K562 (cell line): ENCODE data around the gene SIMC1. TPM values are rescaled to one million over a fixed set of nuclear protein-coding genes. Genes with fewer than 3 reads are reported as not detected.

Source experiments
- CHCHD3 ChIP-seq: fragments of 250-450 bp; sonication (Bioruptor Pico); IDR thresholded peaks from 2 replicates; pipeline ENCODE4 v2.1.2; 2022; ENCODE audit warnings: mild to moderate bottlenecking
- CREB1 ChIP-seq, 2 experiments: sonication (generic) in 1 of 2; formaldehyde crosslinking in 1 of 2; IDR thresholded peaks; 2 replicates each; pipeline versions ENCODE4 v1.6.1 to v1.8.0; 2012 to 2022; ENCODE audit warnings: inconsistent platforms in 1 of 2, mild to moderate bottlenecking in 1 of 2, missing genetic modification reagents in 1 of 2, moderate library complexity in 1 of 2
- FUS ChIP-seq: fragments of 200-400 bp; formaldehyde crosslinking; optimal IDR thresholded peaks from 2 replicates; pipeline ENCODE3; 2017; ENCODE audit warnings: low read depth, low read length
- HMBOX1 ChIP-seq: sonication (generic); IDR thresholded peaks from 2 replicates; pipeline ENCODE4 v1.6.1; 2016
- KAT2B ChIP-seq: IDR thresholded peaks from one replicate; pipeline ENCODE4 v1.6.1; 2012; ENCODE audit warnings: low read depth, mild to moderate bottlenecking, control low read depth, inconsistent platforms, low read length, moderate library complexity
- KDM2B ChIP-seq: fragments of 250-450 bp; sonication (Bioruptor Pico); IDR thresholded peaks from 2 replicates; pipeline ENCODE4 v1.8.0; 2021; ENCODE audit warnings: mild to moderate bottlenecking, moderate library complexity
- KLF1 ChIP-seq: fragments of 450-650 bp; IDR thresholded peaks from 2 replicates; pipeline ENCODE4 v1.6.1; 2016; ENCODE audit warnings: missing genetic modification characterization, missing compliant biosample characterization
- MCM5 ChIP-seq: fragments of 450-650 bp; IDR thresholded peaks from 2 replicates; pipeline ENCODE4 v1.6.1; 2016; ENCODE audit warnings: low read depth
- NFRKB ChIP-seq: fragments of 450-650 bp; IDR thresholded peaks from 2 replicates; pipeline ENCODE4 v1.6.1; 2016; ENCODE audit warnings: low read depth
- PKNOX1 ChIP-seq: fragments of 450-650 bp; IDR thresholded peaks from 2 replicates; pipeline ENCODE4 v1.6.1; 2016
- RREB1 ChIP-seq: fragments of 250-450 bp; sonication (Bioruptor Pico); IDR thresholded peaks from 2 replicates; pipeline ENCODE4 v1.4.0; 2020
- SRF ChIP-seq, 2 experiments: fragments of 250-450, 450-650 bp in 1 of 2; sonication (Bioruptor Pico) in 1 of 2; sonication (generic) in 1 of 2; formaldehyde crosslinking; IDR thresholded peaks; 2 replicates each; pipeline versions ENCODE4 v1.5.0 to v1.5.1; 2020 to 2022; ENCODE audit warnings: mild to moderate bottlenecking in 1 of 2, missing genetic modification reagents in 1 of 2
- ZC3H11A ChIP-seq: IDR thresholded peaks from 2 replicates; pipeline ENCODE4 v1.6.1; 2012; ENCODE audit warnings: low read depth, low read length, improper control_type of control experiment
- ZEB2 ChIP-seq: fragments of 450-650 bp; IDR thresholded peaks from 2 replicates; pipeline ENCODE4 v1.6.1; 2016
- ZNF316 ChIP-seq: fragments of 450-650 bp; IDR thresholded peaks from 2 replicates; pipeline ENCODE4 v1.6.1; 2016
- ZNF398 ChIP-seq: fragments of 250-450 bp; sonication (Bioruptor Pico); IDR thresholded peaks from 2 replicates; pipeline ENCODE4 v1.8.0; 2021; ENCODE audit warnings: moderate library complexity, mild to moderate bottlenecking, inconsistent platforms
- ZNF408 ChIP-seq: fragments of 250-450 bp; sonication (Bioruptor Pico); IDR thresholded peaks from 2 replicates; pipeline ENCODE4 v1.4.0; 2020; ENCODE audit warnings: low read depth, mild to moderate bottlenecking, moderate library complexity
- ZNF668 ChIP-seq: fragments of 250-450 bp; sonication (Bioruptor Pico); IDR thresholded peaks from 2 replicates; pipeline ENCODE4 v1.8.0; 2022; ENCODE audit warnings: mild to moderate bottlenecking, inconsistent platforms
- ZNF764 ChIP-seq: fragments of 250-450 bp; sonication (Bioruptor Pico); IDR thresholded peaks from 2 replicates; pipeline ENCODE4 v1.4.0; 2020; ENCODE audit warnings: low read depth, mild to moderate bottlenecking, moderate library complexity
- polyA plus RNA-seq, 8 experiments: library from polyadenylated mRNA; depleted of rRNA in 4 of 8; stranded (reverse) in 5 of 8; unstranded in 3 of 8; fragments of >200 nt; fragmentation: Nextera tagmentation in 2 of 8; fragmentation: Illumina TruSeq in 1 of 8; extraction: Ambion mirVana in 2 of 8; extraction: Trizol in 1 of 8; gene quantifications; 2 replicates each; pipeline versions ENCODE4 v1.2.1 to v1.2.3, GENCODE V29; 2011 to 2014; ENCODE audit warnings: inconsistent platforms in 1 of 8, missing spikeins in 1 of 8
- total RNA-seq, 7 experiments: library from RNA; depleted of rRNA in 6 of 7; stranded (reverse); fragments of >200 nt in 6 of 7; fragmentation: Illumina TruSeq in 2 of 7; extraction: Trizol in 2 of 7; gene quantifications; 2 replicates each; pipeline versions ENCODE4 v1.2.1 to v1.2.3, GENCODE V29; 2011 to 2021; ENCODE audit warnings: low replicate concordance in 1 of 7

SIMC1 gene
- total and polyA plus RNA-seq, 9 of the 15 experiments (the other 6 are each of a cell fraction or from before 2014, with no cell fraction given) = 7.2 to 36.3 (median 14.7) TPM

- TF ChIP-seq HMBOX1 (peak; percentile 24; the same call in 1 of the 2 replicates), NFRKB (0 out of 2 replicates have a peak, but pooled peaks have one; percentile 25), KLF1 (tag) (peak; percentile 47; the same call in 1 of the 2 replicates), KAT2B (no peak), RREB1 (CRISPR knock-in tag) (no peak), ZNF764 (CRISPR knock-in tag) (peak; percentile 41; the same call in 1 of the 2 replicates), ZNF408 (no peak), ZNF398 (CRISPR knock-in tag) (no peak), ZNF316 (no peak), FUS (no peak), ZNF668 (CRISPR knock-in tag) (no peak), SRF (CRISPR knock-in tag; IDR thresholded peaks at IDR 0.05) (peak; percentile 14 to 43; a peak in 1 of 4 replicates), ZEB2 (no peak), ZC3H11A (no peak; the same call in 1 of the 2 replicates), CREB1 (IDR thresholded peaks at IDR 0.05) (peak; percentile 51; the same call in 1 of the 2 replicates), CREB1 (CRISPR knock-in tag; IDR thresholded peaks at IDR 0.05) (peak; percentile 58; the same call in 1 of the 2 replicates), PKNOX1 (no peak), MCM5 (no peak), KDM2B (CRISPR knock-in tag) (no peak), CHCHD3 (no peak)
Observed at GRCh38 chr5:176361437-176362232, 123.4 kb downstream of the SIMC1 start, which contains the start of gene KIAA1191 (continued).
